Testis (tissue), 2 donors: ENCODE measurements around the gene CCDC82.

Experiments used
- POLR2A ChIP-seq: fragments of 450-650 bp; IDR thresholded peaks from one replicate; pipeline ENCODE4 v1.6.1; 2017; ENCODE audit warnings: antibody characterized with exemption, mild to moderate bottlenecking, moderate library complexity
- TF ChIP-seq, protein P1 (sequence below), 3 experiments: fragments of 450-650 bp in 2 of 3; fragments of 200-600 bp in 1 of 3; sonication (generic) in 1 of 3; IDR thresholded peaks; one replicate each; pipeline ENCODE4 v1.5.1; 2016 to 2019; ENCODE audit warnings: antibody characterized with exemption in 3 of 3, mild to moderate bottlenecking in 2 of 3, moderate library complexity in 1 of 3

DNA sequence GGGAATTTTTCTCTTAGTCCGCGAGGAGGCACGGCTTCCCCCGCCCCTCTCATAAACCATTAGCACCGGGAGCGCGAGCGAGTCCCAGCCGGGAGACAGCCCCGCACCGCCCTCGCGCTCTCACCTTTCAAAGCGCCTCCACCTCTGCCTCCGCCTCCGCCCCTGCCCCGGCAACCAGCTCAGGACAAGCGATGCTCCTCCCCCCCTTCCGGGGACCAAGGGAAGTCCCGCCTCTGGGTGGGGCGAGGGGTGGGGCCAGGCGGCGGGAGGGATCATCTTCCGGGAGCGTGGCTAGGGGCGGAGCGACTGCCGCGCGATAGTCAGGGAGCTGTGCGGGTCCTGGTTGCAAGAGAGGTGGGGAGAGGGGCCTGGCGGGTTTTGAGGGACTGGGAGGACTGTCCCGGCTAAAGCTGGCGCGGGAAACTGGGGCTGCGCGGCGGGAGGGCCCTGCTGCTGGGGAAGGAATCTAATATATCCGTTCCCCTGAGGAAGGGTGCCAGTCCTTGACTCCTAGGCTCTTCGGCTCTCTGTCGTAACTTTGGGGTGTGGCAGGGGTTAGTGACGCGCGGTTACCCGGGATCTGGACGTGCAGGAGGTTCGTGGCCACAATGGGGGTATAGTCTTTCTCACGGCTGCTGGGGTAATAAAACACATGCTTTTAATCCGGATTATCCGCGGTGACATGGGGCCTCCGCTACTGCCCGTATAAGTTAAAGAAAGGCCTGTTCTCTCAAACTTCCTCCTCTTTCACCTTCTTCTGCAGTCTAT lies at the start of gene CCDC82, which contains the start of gene JRKL:
- TF ChIP-seq, protein P1, sequence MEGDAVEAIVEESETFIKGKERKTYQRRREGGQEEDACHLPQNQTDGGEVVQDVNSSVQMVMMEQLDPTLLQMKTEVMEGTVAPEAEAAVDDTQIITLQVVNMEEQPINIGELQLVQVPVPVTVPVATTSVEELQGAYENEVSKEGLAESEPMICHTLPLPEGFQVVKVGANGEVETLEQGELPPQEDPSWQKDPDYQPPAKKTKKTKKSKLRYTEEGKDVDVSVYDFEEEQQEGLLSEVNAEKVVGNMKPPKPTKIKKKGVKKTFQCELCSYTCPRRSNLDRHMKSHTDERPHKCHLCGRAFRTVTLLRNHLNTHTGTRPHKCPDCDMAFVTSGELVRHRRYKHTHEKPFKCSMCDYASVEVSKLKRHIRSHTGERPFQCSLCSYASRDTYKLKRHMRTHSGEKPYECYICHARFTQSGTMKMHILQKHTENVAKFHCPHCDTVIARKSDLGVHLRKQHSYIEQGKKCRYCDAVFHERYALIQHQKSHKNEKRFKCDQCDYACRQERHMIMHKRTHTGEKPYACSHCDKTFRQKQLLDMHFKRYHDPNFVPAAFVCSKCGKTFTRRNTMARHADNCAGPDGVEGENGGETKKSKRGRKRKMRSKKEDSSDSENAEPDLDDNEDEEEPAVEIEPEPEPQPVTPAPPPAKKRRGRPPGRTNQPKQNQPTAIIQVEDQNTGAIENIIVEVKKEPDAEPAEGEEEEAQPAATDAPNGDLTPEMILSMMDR (IDR thresholded peaks at IDR 0.05) = peak in 2 of 3 experiments; percentile 19 to 20
- peak; percentile 68 for TF ChIP-seq POLR2A
